HEK293 (cell line): Measurements from ENCODE around the gene KCNK17.

Experiments used
- CTCF ChIA-PET: fragments of 350-600 bp; formaldehyde crosslinking; extraction: SDS; loops from one replicate; lab custom pipeline; 2021; ENCODE audit warnings: antibody characterized with exemption; lab: Yijun Ruan, JAX
- POLR2A ChIA-PET: fragments of 300-600 bp; formaldehyde crosslinking; extraction: SDS; loops from one replicate; lab custom pipeline; 2020; ENCODE audit warnings: antibody characterized with exemption, inconsistent platforms; lab: Yijun Ruan, JAX
- H3K27ac ChIP-seq: fragments of 200-500 bp; sonication (Bioruptor generic); 2 replicates; pipeline ENCODE4 v1.5.1; 2014; ENCODE audit warnings: low read depth, low read length, control low read depth, inconsistent platforms; ENCODE audit errors: extremely low read depth
- H3K36me3 ChIP-seq, 2 experiments: fragments of 200-500 bp in 1 of 2; sonication (Bioruptor generic) in 1 of 2; 1 replicate in 1 of 2; 2 replicates in 1 of 2; pipeline ENCODE4 v1.5.1; 2014 to 2017; ENCODE audit warnings: inconsistent platforms in 2 of 2, low read length in 2 of 2; ENCODE audit not compliant: control insufficient read depth in 2 of 2, insufficient read depth in 1 of 2
- H3K4me1 ChIP-seq: fragments of 200-500 bp; sonication (Bioruptor generic); 2 replicates; pipeline ENCODE4 v1.5.1; 2014; ENCODE audit warnings: mild to moderate bottlenecking, low read length, inconsistent platforms; ENCODE audit not compliant: control insufficient read depth, insufficient read depth
- H3K4me3 ChIP-seq: 2 replicates; pipeline ENCODE4 v1.5.1; 2011; ENCODE audit warnings: low read depth, mild to moderate bottlenecking, control low read depth, low read length, moderate library complexity
- H3K9me3 ChIP-seq: fragments of 200-500 bp; sonication (Bioruptor generic); 2 replicates; pipeline ENCODE4 v1.5.1; 2014; ENCODE audit warnings: low read depth, low read length, inconsistent platforms; ENCODE audit not compliant: control insufficient read depth, insufficient read depth
- GLI2 ChIP-seq: fragments of 450-650 bp; formaldehyde crosslinking; IDR thresholded peaks from 2 replicates; pipeline ENCODE4; 2017; ENCODE audit warnings: missing biosample characterization, missing genetic modification characterization, low read depth, borderline replicate concordance
- KLF9 ChIP-seq: fragments of 450-650 bp; formaldehyde crosslinking; IDR thresholded peaks from 2 replicates; pipeline ENCODE4 v1.5.1; 2016; ENCODE audit warnings: missing biosample characterization, missing genetic modification characterization, low read depth
- MYNN ChIP-seq: fragments of 450-650 bp; formaldehyde crosslinking; IDR thresholded peaks from 2 replicates; pipeline ENCODE4 v1.5.1; 2016; ENCODE audit warnings: missing biosample characterization, missing genetic modification characterization, borderline replicate concordance
- OSR2 ChIP-seq: fragments of 450-650 bp; formaldehyde crosslinking; IDR thresholded peaks from 2 replicates; pipeline ENCODE4 v1.5.1; 2016; ENCODE audit warnings: missing biosample characterization, missing genetic modification characterization
- SCRT1 ChIP-seq: fragments of 450-650 bp; formaldehyde crosslinking; IDR thresholded peaks from 2 replicates; pipeline ENCODE4 v1.5.1; 2016; ENCODE audit warnings: missing biosample characterization, missing genetic modification characterization, borderline replicate concordance
- ZBTB17 ChIP-seq: fragments of 450-650 bp; formaldehyde crosslinking; IDR thresholded peaks from 2 replicates; pipeline ENCODE4 v1.5.1; 2016; ENCODE audit warnings: missing biosample characterization, missing genetic modification characterization
- ZBTB21 ChIP-seq: fragments of 450-650 bp; formaldehyde crosslinking; IDR thresholded peaks from 2 replicates; pipeline ENCODE4 v1.5.1; 2017; ENCODE audit warnings: missing biosample characterization, missing genetic modification characterization
- ZBTB7A ChIP-seq: fragments of 450-650 bp; formaldehyde crosslinking; IDR thresholded peaks from 2 replicates; pipeline ENCODE4 v1.5.1; 2016; ENCODE audit warnings: low read depth, missing biosample characterization, missing genetic modification characterization
- ZEB2 ChIP-seq: fragments of 450-650 bp; formaldehyde crosslinking; IDR thresholded peaks from 2 replicates; pipeline ENCODE4 v1.5.1; 2016; ENCODE audit warnings: missing biosample characterization, missing genetic modification characterization
- ZNF175 ChIP-seq: fragments of 450-650 bp; formaldehyde crosslinking; IDR thresholded peaks from 2 replicates; pipeline ENCODE4 v1.5.1; 2016; ENCODE audit warnings: missing biosample characterization, missing genetic modification characterization
- ZNF2 ChIP-seq: fragments of 450-650 bp; formaldehyde crosslinking; IDR thresholded peaks from 2 replicates; pipeline ENCODE4 v1.5.1; 2016; ENCODE audit warnings: missing biosample characterization, missing genetic modification characterization
- ZNF335 ChIP-seq: fragments of 450-650 bp; formaldehyde crosslinking; conservative IDR thresholded peaks from 2 replicates; pipeline ENCODE4 v1.5.1; 2016; ENCODE audit warnings: missing biosample characterization, missing genetic modification characterization
- ZNF501 ChIP-seq: fragments of 450-650 bp; formaldehyde crosslinking; IDR thresholded peaks from 2 replicates; pipeline ENCODE4 v1.5.1; 2016; ENCODE audit warnings: missing biosample characterization, missing genetic modification characterization
- ZNF521 ChIP-seq: fragments of 450-650 bp; formaldehyde crosslinking; IDR thresholded peaks from 2 replicates; pipeline ENCODE4 v1.5.1; 2017; ENCODE audit warnings: missing biosample characterization, mild to moderate bottlenecking, missing genetic modification characterization
- ZNF548 ChIP-seq: fragments of 450-650 bp; formaldehyde crosslinking; IDR thresholded peaks from 2 replicates; pipeline ENCODE4 v1.5.1; 2016; ENCODE audit warnings: missing biosample characterization, missing genetic modification characterization
- ZNF600 ChIP-seq: fragments of 450-650 bp; formaldehyde crosslinking; IDR thresholded peaks from 2 replicates; pipeline ENCODE4 v1.5.1; 2016; ENCODE audit warnings: missing biosample characterization, missing genetic modification characterization
- ZNF610 ChIP-seq: fragments of 450-650 bp; formaldehyde crosslinking; IDR thresholded peaks from 2 replicates; pipeline ENCODE4 v1.5.1; 2016; ENCODE audit warnings: missing biosample characterization, missing genetic modification characterization, borderline replicate concordance
- ZNF621 ChIP-seq: fragments of 450-650 bp; formaldehyde crosslinking; IDR thresholded peaks from 2 replicates; pipeline ENCODE4 v1.5.1; 2017; ENCODE audit warnings: missing biosample characterization, missing genetic modification characterization
- ZNF654 ChIP-seq: fragments of 450-650 bp; formaldehyde crosslinking; IDR thresholded peaks from 2 replicates; pipeline ENCODE4 v1.5.1; 2016; ENCODE audit warnings: low read depth, missing biosample characterization, missing genetic modification characterization
- ZNF777 ChIP-seq: fragments of 450-650 bp; formaldehyde crosslinking; IDR thresholded peaks from 2 replicates; pipeline ENCODE4 v1.5.1; 2017; ENCODE audit warnings: missing biosample characterization, missing genetic modification characterization, borderline replicate concordance
- ZNF837 ChIP-seq: fragments of 450-650 bp; formaldehyde crosslinking; IDR thresholded peaks from 2 replicates; pipeline ENCODE4 v1.5.1; 2016; ENCODE audit warnings: missing biosample characterization, missing genetic modification characterization
- TF ChIP-seq, protein P1 (sequence below): fragments of 450-650 bp; formaldehyde crosslinking; IDR thresholded peaks from 2 replicates; pipeline ENCODE4 v1.5.1; 2016; ENCODE audit warnings: missing biosample characterization, missing genetic modification characterization
- TF ChIP-seq, protein P2 (sequence below): fragments of 450-650 bp; formaldehyde crosslinking; IDR thresholded peaks from 2 replicates; pipeline ENCODE4 v1.5.1; 2016; ENCODE audit warnings: missing biosample characterization, missing genetic modification characterization
- TF ChIP-seq, protein P3 (sequence below): sonication (generic); formaldehyde crosslinking; IDR thresholded peaks from 2 replicates; pipeline ENCODE4 v1.8.1; 2022; ENCODE audit warnings: mild to moderate bottlenecking, moderate library complexity, missing genetic modification reagents
- TF ChIP-seq, protein P4 (sequence below): fragments of 450-650 bp; formaldehyde crosslinking; IDR thresholded peaks from 2 replicates; pipeline ENCODE4 v1.5.1; 2017; ENCODE audit warnings: missing biosample characterization, mild to moderate bottlenecking, missing genetic modification characterization, moderate library complexity

The KCNK17 gene

DNA sequence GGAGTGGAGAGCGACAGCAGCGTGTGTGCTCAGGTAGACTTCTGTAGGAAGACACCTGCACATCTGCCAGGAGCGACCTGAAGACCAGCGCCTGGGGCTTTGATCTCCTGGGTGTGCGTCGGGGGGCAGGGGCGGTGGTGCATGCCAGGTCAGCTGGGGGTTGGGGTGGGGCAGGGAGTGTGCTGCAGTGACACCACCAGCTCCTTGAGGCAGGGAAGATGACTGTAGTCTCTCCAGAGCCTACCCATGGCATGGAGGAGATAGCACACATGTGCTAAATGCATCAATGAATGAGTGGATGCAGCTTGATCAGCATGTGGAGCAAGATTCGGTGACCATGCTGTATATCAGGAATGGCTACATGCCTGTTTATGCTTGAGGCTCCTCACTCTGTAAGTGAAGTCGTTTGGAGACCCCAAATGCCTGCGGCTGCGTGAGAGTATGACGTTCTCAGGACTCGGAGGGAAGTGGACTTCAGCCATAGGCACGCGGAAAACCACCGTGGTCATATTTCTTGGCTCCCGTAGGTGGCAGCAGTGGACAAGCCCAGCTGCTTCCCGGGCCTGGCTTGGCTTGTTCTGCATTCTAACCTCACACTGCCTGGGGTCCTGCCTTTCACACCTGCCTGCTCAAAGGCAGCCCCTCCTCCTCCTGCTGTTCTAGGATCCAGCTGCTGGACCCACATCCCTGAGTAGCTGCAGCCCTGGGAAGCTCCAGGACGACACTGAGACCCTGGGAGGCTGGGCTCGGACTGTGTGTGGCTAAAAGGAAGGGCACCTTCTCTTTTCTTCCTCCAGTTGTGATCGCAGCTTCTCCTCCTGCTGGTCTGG, 47.7 kb upstream of the KCNK17 start:
- no peaks in the 10 kb centered on the region for H3K4me1 ChIP-seq
- POLR2A ChIA-PET = no interaction called here
- H3K9me3 ChIP-seq = no peaks in the 10 kb centered on the region
- TF ChIP-seq ZBTB21 = no peak
- TF ChIP-seq, protein P1, sequence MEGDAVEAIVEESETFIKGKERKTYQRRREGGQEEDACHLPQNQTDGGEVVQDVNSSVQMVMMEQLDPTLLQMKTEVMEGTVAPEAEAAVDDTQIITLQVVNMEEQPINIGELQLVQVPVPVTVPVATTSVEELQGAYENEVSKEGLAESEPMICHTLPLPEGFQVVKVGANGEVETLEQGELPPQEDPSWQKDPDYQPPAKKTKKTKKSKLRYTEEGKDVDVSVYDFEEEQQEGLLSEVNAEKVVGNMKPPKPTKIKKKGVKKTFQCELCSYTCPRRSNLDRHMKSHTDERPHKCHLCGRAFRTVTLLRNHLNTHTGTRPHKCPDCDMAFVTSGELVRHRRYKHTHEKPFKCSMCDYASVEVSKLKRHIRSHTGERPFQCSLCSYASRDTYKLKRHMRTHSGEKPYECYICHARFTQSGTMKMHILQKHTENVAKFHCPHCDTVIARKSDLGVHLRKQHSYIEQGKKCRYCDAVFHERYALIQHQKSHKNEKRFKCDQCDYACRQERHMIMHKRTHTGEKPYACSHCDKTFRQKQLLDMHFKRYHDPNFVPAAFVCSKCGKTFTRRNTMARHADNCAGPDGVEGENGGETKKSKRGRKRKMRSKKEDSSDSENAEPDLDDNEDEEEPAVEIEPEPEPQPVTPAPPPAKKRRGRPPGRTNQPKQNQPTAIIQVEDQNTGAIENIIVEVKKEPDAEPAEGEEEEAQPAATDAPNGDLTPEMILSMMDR (tag by site-specific recombination) = peak; percentile 80
- TF ChIP-seq, protein P2, sequence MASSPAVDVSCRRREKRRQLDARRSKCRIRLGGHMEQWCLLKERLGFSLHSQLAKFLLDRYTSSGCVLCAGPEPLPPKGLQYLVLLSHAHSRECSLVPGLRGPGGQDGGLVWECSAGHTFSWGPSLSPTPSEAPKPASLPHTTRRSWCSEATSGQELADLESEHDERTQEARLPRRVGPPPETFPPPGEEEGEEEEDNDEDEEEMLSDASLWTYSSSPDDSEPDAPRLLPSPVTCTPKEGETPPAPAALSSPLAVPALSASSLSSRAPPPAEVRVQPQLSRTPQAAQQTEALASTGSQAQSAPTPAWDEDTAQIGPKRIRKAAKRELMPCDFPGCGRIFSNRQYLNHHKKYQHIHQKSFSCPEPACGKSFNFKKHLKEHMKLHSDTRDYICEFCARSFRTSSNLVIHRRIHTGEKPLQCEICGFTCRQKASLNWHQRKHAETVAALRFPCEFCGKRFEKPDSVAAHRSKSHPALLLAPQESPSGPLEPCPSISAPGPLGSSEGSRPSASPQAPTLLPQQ = no peak
- TF ChIP-seq ZNF600 (tag by site-specific recombination) = peak; percentile 65
- TF ChIP-seq, protein P3, sequence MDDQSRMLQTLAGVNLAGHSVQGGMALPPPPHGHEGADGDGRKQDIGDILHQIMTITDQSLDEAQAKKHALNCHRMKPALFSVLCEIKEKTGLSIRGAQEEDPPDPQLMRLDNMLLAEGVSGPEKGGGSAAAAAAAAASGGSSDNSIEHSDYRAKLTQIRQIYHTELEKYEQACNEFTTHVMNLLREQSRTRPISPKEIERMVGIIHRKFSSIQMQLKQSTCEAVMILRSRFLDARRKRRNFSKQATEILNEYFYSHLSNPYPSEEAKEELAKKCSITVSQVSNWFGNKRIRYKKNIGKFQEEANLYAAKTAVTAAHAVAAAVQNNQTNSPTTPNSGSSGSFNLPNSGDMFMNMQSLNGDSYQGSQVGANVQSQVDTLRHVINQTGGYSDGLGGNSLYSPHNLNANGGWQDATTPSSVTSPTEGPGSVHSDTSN = no peak
- no peak for TF ChIP-seq ZNF175
- no peak for TF ChIP-seq ZNF521 (tag by site-specific recombination)
- TF ChIP-seq ZNF501 (tag by site-specific recombination) = no peak
- TF ChIP-seq ZBTB17 (tag by site-specific recombination) = peak; percentile 39
- no peak for TF ChIP-seq ZNF2 (tag by site-specific recombination)
- TF ChIP-seq ZNF837 (tag by site-specific recombination) = no peak
- TF ChIP-seq ZNF335 (tag by site-specific recombination) = peak; percentile 75
- TF ChIP-seq ZNF654 (tag by site-specific recombination) = peak; percentile 73
- CTCF ChIA-PET = interaction anchor here (0.6 to 5.3 kb wide), 45 partner anchors 9 to 1397 kb away, joined by 3 to 37 read pairs (median 4); partner anchors contain the start of gene MOCS1
- H3K4me3 ChIP-seq = no peak overlapping the region
- no peaks in the 10 kb centered on the region for H3K36me3 ChIP-seq
- no peak overlapping the region for H3K27ac ChIP-seq

DNA sequence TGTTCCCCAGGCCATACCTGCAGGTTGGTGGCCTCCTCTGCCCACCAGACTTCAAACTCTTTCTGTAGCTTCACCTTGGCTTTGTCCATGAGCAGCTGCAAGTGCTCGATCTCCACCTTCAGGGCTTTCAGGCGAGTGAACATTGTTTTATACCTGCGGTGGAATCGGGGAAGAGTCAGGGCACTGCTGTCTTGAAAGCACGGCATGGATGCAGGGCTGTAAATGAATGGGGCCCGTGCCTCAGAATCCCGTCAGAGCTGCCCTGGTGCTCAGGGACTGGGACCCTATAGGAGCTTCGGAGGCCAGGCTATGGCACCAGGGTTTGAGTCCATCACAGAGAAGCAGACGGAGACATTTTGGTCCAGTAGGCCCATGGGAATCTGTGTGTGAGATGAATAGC, 46.2 kb upstream of the KCNK17 start:
- no peaks in the 10 kb centered on the region for H3K36me3 ChIP-seq
- no peaks in the 10 kb centered on the region for H3K9me3 ChIP-seq
- CTCF ChIA-PET = interaction anchor here (0.6 to 5.3 kb wide), 3 partner anchors 17 to 752 kb away, joined by 3 to 37 read pairs (median 4); no protein-coding TSS in a partner anchor

DNA sequence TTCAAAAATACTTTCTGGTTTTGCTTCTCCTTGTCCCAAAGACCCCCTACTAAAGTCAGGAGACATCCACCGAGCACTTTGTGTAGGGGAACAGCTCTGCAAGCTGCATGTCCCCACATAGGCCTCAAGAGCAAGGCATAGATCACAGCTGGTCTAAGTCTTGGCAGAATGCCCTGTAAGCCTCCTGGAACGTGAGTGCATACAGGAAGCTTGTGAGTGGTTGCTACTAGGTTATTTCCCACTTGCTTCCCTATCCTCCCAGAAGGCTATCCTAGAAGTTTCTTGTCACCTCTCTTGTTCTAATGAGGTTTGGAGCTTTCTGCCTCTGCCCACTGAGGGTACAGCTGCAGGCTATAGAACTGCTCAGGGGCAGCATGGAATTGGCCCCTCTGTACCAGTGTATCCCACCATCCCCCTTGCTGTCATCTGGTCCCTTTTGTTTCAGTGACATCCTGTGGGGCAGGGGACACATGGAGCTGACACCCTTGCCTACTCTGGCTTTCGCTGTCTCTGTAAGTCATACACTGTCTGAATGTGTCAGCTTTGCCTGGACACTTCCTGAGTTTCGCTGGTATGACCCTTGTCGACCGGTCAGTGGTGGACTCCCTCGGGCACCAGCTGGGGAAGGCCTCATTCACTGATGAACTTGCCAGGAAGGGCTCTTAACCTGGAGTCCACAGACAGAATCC, 43.9 kb upstream of the KCNK17 start:
- Histone ChIP-seq H3K36me3 (no peaks in the 10 kb centered on the region), H3K4me1 (no peaks in the 10 kb centered on the region), H3K4me3 (no peak overlapping the region), H3K9me3 (no peaks in the 10 kb centered on the region), H3K27ac (no peak overlapping the region)
- CTCF ChIA-PET = interaction anchor here (0.5 to 2.6 kb wide), 8 partner anchors 9 to 1837 kb away, joined by 3 to 11 read pairs (median 3); no protein-coding TSS in a partner anchor
- POLR2A ChIA-PET = no interaction called here
- TF ChIP-seq MYNN (tag by site-specific recombination) = no peak
- TF ChIP-seq ZBTB7A (tag by site-specific recombination) = no peak
- no peak for TF ChIP-seq ZNF610
- no peak for TF ChIP-seq GLI2 (tag by site-specific recombination)
- TF ChIP-seq OSR2 (tag by site-specific recombination) = peak; percentile 61
- TF ChIP-seq, protein P4, sequence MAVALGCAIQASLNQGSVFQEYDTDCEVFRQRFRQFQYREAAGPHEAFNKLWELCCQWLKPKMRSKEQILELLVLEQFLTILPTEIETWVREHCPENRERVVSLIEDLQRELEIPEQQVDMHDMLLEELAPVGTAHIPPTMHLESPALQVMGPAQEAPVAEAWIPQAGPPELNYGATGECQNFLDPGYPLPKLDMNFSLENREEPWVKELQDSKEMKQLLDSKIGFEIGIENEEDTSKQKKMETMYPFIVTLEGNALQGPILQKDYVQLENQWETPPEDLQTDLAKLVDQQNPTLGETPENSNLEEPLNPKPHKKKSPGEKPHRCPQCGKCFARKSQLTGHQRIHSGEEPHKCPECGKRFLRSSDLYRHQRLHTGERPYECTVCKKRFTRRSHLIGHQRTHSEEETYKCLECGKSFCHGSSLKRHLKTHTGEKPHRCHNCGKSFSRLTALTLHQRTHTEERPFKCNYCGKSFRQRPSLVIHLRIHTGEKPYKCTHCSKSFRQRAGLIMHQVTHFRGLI (tag by site-specific recombination) = no peak
- no peak for TF ChIP-seq ZEB2 (tag by site-specific recombination)
- TF ChIP-seq ZNF777 (tag by site-specific recombination) = no peak

More for the DNA sequence above, 46.2 kb upstream of the KCNK17 start:
- Histone ChIP-seq H3K4me1 (no peaks in the 10 kb centered on the region), H3K4me3 (no peak overlapping the region), H3K27ac (no peak overlapping the region)
- TF ChIP-seq ZNF621 (tag by site-specific recombination) = no peak
- no peak for TF ChIP-seq ZNF548 (tag by site-specific recombination)
- no peak for TF ChIP-seq SCRT1 (tag by site-specific recombination)
- no peak for TF ChIP-seq KLF9 (tag by site-specific recombination)
- POLR2A ChIA-PET = no interaction called here
